HepG2 (cell line): ENCODE measurements around the gene ATP11A. TPM values are rescaled to one million over a fixed set of nuclear protein-coding genes. Genes with fewer than 3 reads are reported as not detected.

Experiments
- ATAC-seq: fragments of 200-7000 bp; cut with Tn5 transposase; 3 replicates; pipeline ENCODE4 v1.9.1; 2020; ENCODE audit warnings: mild to moderate bottlenecking, moderate library complexity
- BruUV-seq: library from RNA; stranded (reverse); fragments of 400-500 nt; replicated peaks from 2 replicates; lab custom pipeline; 2021; lab: Mats Ljungman, UMichigan
- CTCF ChIA-PET: fragments of 300-600 bp; formaldehyde crosslinking; extraction: SDS; loops from one replicate; lab custom pipeline; 2021; ENCODE audit warnings: low total read pairs, inconsistent platforms, low intra/inter-chr PET ratio; lab: Yijun Ruan, JAX
- POLR2A ChIA-PET: fragments of 350-600 bp; sonication (Branson Sonifier 250); formaldehyde crosslinking; loops from one replicate; lab custom pipeline; 2020; ENCODE audit warnings: antibody characterized with exemption, inconsistent platforms; lab: Yijun Ruan, JAX
- DNase-seq: peaks from one replicate; pipeline ENCODE4 v3.0.0-alpha.2; 2015; ENCODE audit warnings: low spot score
- FAIRE-seq: peaks from 3 replicates; lab custom pipeline; 2011; peaks lifted over from hg19 to GRCh38; lab: Jason Lieb, UNC
- H2AFZ ChIP-seq: one replicate; pipeline ENCODE4 v1.6.1; 2011; ENCODE audit warnings: low read length, inconsistent platforms
- H3K27ac ChIP-seq: fragments of 300-600 bp; 3 replicates; pipeline ENCODE4 v1.8.0; 2011; ENCODE audit warnings: mixed run types, mild to moderate bottlenecking, mixed read lengths, low read length, inconsistent platforms; ENCODE audit not compliant: insufficient read depth; ENCODE audit errors: extremely low read length
- H3K27me3 ChIP-seq, 2 experiments: fragments of 200-600 bp in 1 of 2; 2 replicates in 1 of 2; 3 replicates in 1 of 2; pipeline versions ENCODE4 v1.6.0 to v1.8.0; 2011; ENCODE audit warnings: low read length in 2 of 2, mild to moderate bottlenecking in 2 of 2, moderate library complexity in 2 of 2, inconsistent platforms in 1 of 2; ENCODE audit not compliant: insufficient read depth in 2 of 2, control insufficient read depth in 1 of 2
- H3K36me3 ChIP-seq, 2 experiments: fragments of 200-600 bp in 1 of 2; replicated peaks in 1 of 2; 2 replicates in 1 of 2; 3 replicates in 1 of 2; pipeline versions ENCODE4 v1.5.1 to v1.8.0; 2011; ENCODE audit warnings: low read length in 2 of 2, inconsistent platforms in 1 of 2; ENCODE audit not compliant: insufficient read depth in 2 of 2, control insufficient read depth in 1 of 2
- H3K4me1 ChIP-seq: 2 replicates; pipeline ENCODE4 v1.5.1; 2012; ENCODE audit warnings: low read length, inconsistent platforms; ENCODE audit not compliant: insufficient read depth
- H3K4me2 ChIP-seq: 2 replicates; pipeline ENCODE4 v1.6.0; 2011; ENCODE audit warnings: low read depth, low read length, inconsistent platforms
- H3K4me3 ChIP-seq, 3 experiments: fragments of 200-600 bp in 1 of 3; sonication (generic), shearing (Covaris generic) in 1 of 3; replicated peaks in 1 of 3; 2 replicates each; pipeline ENCODE4 v1.5.1; 2011 to 2016; ENCODE audit warnings: low read length in 3 of 3, inconsistent platforms in 2 of 3, low read depth in 2 of 3, mild to moderate bottlenecking in 2 of 3, control low read depth in 1 of 3, mixed read lengths in 1 of 3; ENCODE audit not compliant: insufficient read depth in 1 of 3
- H3K79me2 ChIP-seq: one replicate; pipeline ENCODE4 v1.6.1; 2011; ENCODE audit warnings: low read length, inconsistent platforms; ENCODE audit not compliant: insufficient read depth
- H3K9ac ChIP-seq: 2 replicates; pipeline ENCODE4 v1.6.0; 2011; ENCODE audit warnings: mild to moderate bottlenecking, low read depth, low read length, inconsistent platforms; ENCODE audit not compliant: insufficient read depth
- H3K9me3 ChIP-seq: 2 replicates; pipeline ENCODE4 v1.5.1; 2012; ENCODE audit warnings: mild to moderate bottlenecking, low read length
- H4K20me1 ChIP-seq: 2 replicates; pipeline ENCODE4 v1.6.0; 2011; ENCODE audit warnings: inconsistent platforms, mild to moderate bottlenecking, low read length, moderate library complexity; ENCODE audit not compliant: insufficient read depth
- AGO2 ChIP-seq: fragments of 200-400 bp; formaldehyde crosslinking; optimal IDR thresholded peaks from 2 replicates; pipeline ENCODE3; 2017; ENCODE audit warnings: mild to moderate bottlenecking, low read depth, low read length, moderate library complexity
- DMTF1 ChIP-seq: sonication (generic); formaldehyde crosslinking; IDR thresholded peaks from 2 replicates; pipeline ENCODE4 v1.4.0; 2020; ENCODE audit warnings: mild to moderate bottlenecking, missing genetic modification reagents
- ETV5 ChIP-seq: IDR thresholded peaks from 2 replicates; pipeline ENCODE4 v1.6.1; 2018; ENCODE audit warnings: missing biosample characterization, missing genetic modification reagents, inconsistent platforms, borderline replicate concordance
- HOXA7 ChIP-seq: sonication (generic); formaldehyde crosslinking; IDR thresholded peaks from 2 replicates; pipeline ENCODE4 v1.8.1; 2022; ENCODE audit warnings: mild to moderate bottlenecking, missing genetic modification reagents, moderate library complexity
- LBX2 ChIP-seq: sonication (generic); formaldehyde crosslinking; IDR thresholded peaks from 2 replicates; pipeline ENCODE4 v1.5.0; 2020; ENCODE audit warnings: missing genetic modification reagents, mild to moderate bottlenecking, borderline replicate concordance
- RBM22 ChIP-seq: fragments of 200-400 bp; formaldehyde crosslinking; optimal IDR thresholded peaks from 2 replicates; pipeline ENCODE3; 2017; ENCODE audit warnings: mild to moderate bottlenecking, low read length, moderate library complexity
- RORA ChIP-seq: sonication (generic); formaldehyde crosslinking; IDR thresholded peaks from 2 replicates; pipeline ENCODE4 v1.5.0; 2020; ENCODE audit warnings: mild to moderate bottlenecking, missing genetic modification reagents, moderate library complexity
- TEF ChIP-seq: sonication (generic); formaldehyde crosslinking; IDR thresholded peaks from 2 replicates; pipeline ENCODE4 v1.5.0; 2020; ENCODE audit warnings: missing genetic modification reagents
- ZBTB33 ChIP-seq: sonication (generic); formaldehyde crosslinking; IDR thresholded peaks from 2 replicates; pipeline ENCODE4 v1.4.0; 2020; ENCODE audit warnings: missing genetic modification reagents
- ZBTB43 ChIP-seq: sonication (generic); formaldehyde crosslinking; conservative IDR thresholded peaks from 2 replicates; pipeline ENCODE4 v1.4.0; 2020; ENCODE audit warnings: missing genetic modification reagents
- ZBTB7A ChIP-seq: sonication (generic); formaldehyde crosslinking; IDR thresholded peaks from 2 replicates; pipeline ENCODE4 v1.8.0; 2022; ENCODE audit warnings: mild to moderate bottlenecking, missing genetic modification reagents
- ZFP90 ChIP-seq: sonication (generic); formaldehyde crosslinking; IDR thresholded peaks from 2 replicates; pipeline ENCODE4 v1.8.0; 2022; ENCODE audit warnings: missing genetic modification reagents, mild to moderate bottlenecking, inconsistent platforms, borderline replicate concordance
- ZNF441 ChIP-seq: sonication (generic); formaldehyde crosslinking; IDR thresholded peaks from 2 replicates; pipeline ENCODE4 v1.7.0; 2021; ENCODE audit warnings: missing genetic modification reagents, borderline replicate concordance
- ZNF720 ChIP-seq: sonication (generic); formaldehyde crosslinking; IDR thresholded peaks from 2 replicates; pipeline ENCODE4 v1.4.0; 2020; ENCODE audit warnings: missing genetic modification reagents
- WGBS: methylation state at CpG from one replicate; pipeline ENCODE4 v1.1.6; 2017; ENCODE audit warnings: low lambda C conversion rate; 5-methylcytosine and 5-hydroxymethylcytosine counted together
- in situ Hi-C: cut with HindIII; loops from 2 replicates; pipeline ENCODE4 v1.10.0; 2017; ENCODE audit warnings: low pct_unique_long_range_greater_than_20kb; ENCODE audit not compliant: extremely low pct_ligation_motif_present
- intact Hi-C: fragments of 100-400 bp; cut with micrococcal nuclease; formaldehyde crosslinking; loops from one replicate; pipeline ENCODE4 v1.10.0; 2022; ENCODE audit not compliant: unreplicated experiment
- polyA plus RNA-seq, 8 experiments: library from polyadenylated mRNA; depleted of rRNA in 3 of 8; stranded (reverse) in 7 of 8; unstranded in 1 of 8; fragments of >200 nt; fragmentation: Illumina TruSeq in 4 of 8; extraction: Trizol in 4 of 8; gene quantifications; 2 replicates each; pipeline versions ENCODE4 v1.2.1 to v1.2.3, GENCODE V29; 2011 to 2016; ENCODE audit warnings: low read depth in 4 of 8, missing spikeins in 1 of 8, mixed read lengths in 1 of 8; ENCODE audit not compliant: insufficient read depth in 1 of 8
- total RNA-seq, 5 experiments: library from RNA; depleted of rRNA; stranded (reverse); fragments of >200 nt; fragmentation: Illumina TruSeq; extraction: Trizol; gene quantifications; 2 replicates each; pipeline ENCODE4 v1.2.3, GENCODE V29; 2016; ENCODE audit warnings: low read depth in 1 of 5

ATP11A gene
- total and polyA plus RNA-seq, 2 of the 13 experiments (the other 11 are each of a cell fraction or from before 2014, with no cell fraction given), result 18.4 to 20.1 TPM

- no TSS peak for BruUV-seq
- intact Hi-C loops (no loop called here), in situ Hi-C loops (no loop called here)
- Histone ChIP-seq H3K36me3 (peaks cover 6 to 18% of the 10 kb centered on the region in 2 experiments; a peak in 3 of 5 replicates), H3K4me1 (peaks cover 62% of the 10 kb centered on the region), H3K9ac (no peak overlapping the region), H3K79me2 (peaks cover 64% of the 10 kb centered on the region), H3K27me3 (no peaks in the 10 kb centered on the region), H3K9me3 (no peaks in the 10 kb centered on the region), H3K27ac (no peak overlapping the region), H4K20me1 (peaks cover 15% of the 10 kb centered on the region), H3K4me2 (no peak overlapping the region), H2AFZ (no peak overlapping the region)
- 97% methylated on average over 19 of the region's 29 CpGs for WGBS
- DNase-seq (no peak), FAIRE-seq (no peak), ATAC-seq (no peak)
- ChIA-PET POLR2A (no interaction called here), CTCF (no interaction called here)
- TF ChIP-seq LBX2 (CRISPR knock-in tag) (no peak), ZBTB33 (CRISPR knock-in tag) (peak; percentile 46; the same call in 1 of the 2 replicates), RBM22 (peak; percentile 41), TEF (CRISPR knock-in tag) (no peak), HOXA7 (CRISPR knock-in tag) (no peak), ZBTB7A (CRISPR knock-in tag) (no peak), ZFP90 (CRISPR knock-in tag) (no peak), AGO2 (peak; percentile 56), ZBTB43 (CRISPR knock-in tag) (no peak), DMTF1 (CRISPR knock-in tag) (no peak), RORA (CRISPR knock-in tag) (no peak), ZNF441 (CRISPR knock-in tag) (no peak), ETV5 (no peak), ZNF720 (no peak)
- TF ChIP-seq, all 625 proteins: peak for 3
- no peak overlapping the region for H3K4me3 ChIP-seq
These were observed 64.6 kb downstream of the ATP11A start for GRCh38 chr13:112754281-112755025.
